ENCODE measurements around the gene COL26A1. TPM values are rescaled to one million over a fixed set of nuclear protein-coding genes. Genes with fewer than 3 reads are reported as not detected.

Gene COL26A1
- total and polyA plus RNA-seq, 2 of the 4 experiments (the other 2 are of a cell fraction), result not detected

GRCh38 chr7:101435461-101436220 is 73.0 kb downstream of the COL26A1 start:
- no peak for ATAC-seq (ENCODE audit: low read depth)

More at GRCh38 chr7:101435461-101436220, 73.0 kb downstream of the COL26A1 start:
- in situ Hi-C loops (cut with MboI; ENCODE audit: low sequenced_read_pairs), result no loop called here
- Histone ChIP-seq H3K56ac (ENCODE audit: extremely low read depth, insufficient read depth, low read length) (no peak overlapping the region), H2AK9ac (replicated peaks; ENCODE audit: low read depth, low read length, poor library complexity) (no peak overlapping the region), H2BK5ac (ENCODE audit: low read depth, low read length, poor library complexity, severe bottlenecking) (no peak overlapping the region), H3K27me3 (ENCODE audit: control insufficient read depth, insufficient read depth, low read length) (peaks cover 44% of the 10 kb centered on the region), H2BK20ac (ENCODE audit: low read depth, low read length) (no peak overlapping the region), H4K8ac (ENCODE audit: low read depth in 2 of 2, low read length in 2 of 2) (no peak overlapping the region), H3K79me1 (ENCODE audit: low read depth in 1 of 2, low read length in 2 of 2) (no peaks in the 10 kb centered on the region), H3K4ac (ENCODE audit: low read depth, low read length) (no peak overlapping the region), H4K91ac (ENCODE audit: insufficient read depth, low read depth, low read length) (no peak overlapping the region), H3K23ac (ENCODE audit: low read depth, low read length) (no peak overlapping the region), H3K27ac (ENCODE audit: insufficient read depth, low read length) (no peak overlapping the region), H3K36me3 (ENCODE audit: control insufficient read depth, insufficient read depth, low read length) (no peaks in the 10 kb centered on the region), H4K20me1 (ENCODE audit: insufficient read depth, low read length) (no peaks in the 10 kb centered on the region; the same call in 1 of the 2 replicates), H3K4me2 (ENCODE audit: low read depth, low read length) (no peak overlapping the region), H3K9me1 (ENCODE audit: insufficient read depth, low read length) (no peaks in the 10 kb centered on the region), H2AFZ (replicated peaks; ENCODE audit: low read length, poor library complexity) (no peak overlapping the region), H3K9ac (ENCODE audit: low read depth, low read length) (no peak overlapping the region), H2BK15ac (ENCODE audit: low read depth, low read length) (no peak overlapping the region), H3K4me1 (ENCODE audit: control insufficient read depth, insufficient read depth, low read length) (no peaks in the 10 kb centered on the region), H3K14ac (replicated peaks; ENCODE audit: low read depth, low read length) (no peak overlapping the region), H4K5ac (ENCODE audit: low read depth, low read length) (no peak overlapping the region), H3K18ac (ENCODE audit: low read depth, low read length) (no peak overlapping the region), H3K4me3 (ENCODE audit: insufficient read depth, low read depth, low read length) (no peak overlapping the region), H2BK120ac (ENCODE audit: low read depth, low read length) (no peak overlapping the region), H3K9me3 (ENCODE audit: control insufficient read depth, insufficient read depth, low read length) (no peaks in the 10 kb centered on the region), H2AK5ac (ENCODE audit: low read depth, low read length) (no peak overlapping the region)
- DNase-seq, result no peak
- ChIA-PET POLR2A (ENCODE audit: unreplicated experiment) (no interaction called here), CTCF (no interaction called here)
- TF ChIP-seq MAZ (IDR thresholded peaks at IDR 0.05; ENCODE audit: borderline replicate concordance, low read depth, low read length) (no peak), USF2 (IDR thresholded peaks at IDR 0.05; ENCODE audit: low read depth, low read length) (no peak), FOS (IDR thresholded peaks at IDR 0.05; ENCODE audit: low read depth, low read length) (no peak), CTCF (conservative IDR thresholded peaks at IDR 0.05; ENCODE audit: low read depth, low read length) (no peak), RCOR1 (IDR thresholded peaks at IDR 0.05; ENCODE audit: insufficient replicate concordance, low read length) (no peak), RAD21 (IDR thresholded peaks at IDR 0.05; ENCODE audit: low read length) (no peak), MXI1 (IDR thresholded peaks at IDR 0.05; ENCODE audit: borderline replicate concordance, low read depth, low read length) (no peak), RFX5 (IDR thresholded peaks at IDR 0.05; ENCODE audit: low read depth, low read length) (no peak), NFE2L2 (IDR thresholded peaks at IDR 0.05; ENCODE audit: low read depth, low read length) (no peak), MAFK (IDR thresholded peaks at IDR 0.05; ENCODE audit: low read depth, low read length) (no peak), POLR2A (IDR thresholded peaks at IDR 0.05; ENCODE audit: low read depth, low read length) (no peak)
- no TSS peak for BruUV-seq (replicated peaks)
- 8% methylated on average over 5 of the region's 22 CpGs; no CpG with 5 or more reads in 1 of the 2 experiments for WGBS, 2 experiments (ENCODE audit: extremely low coverage in 2 of 2, insufficient read length in 1 of 2)
- dilution Hi-C loops (cut with HindIII; ENCODE audit: low sequenced_read_pairs, unreplicated experiment), result no loop called here
- intact Hi-C loops (cut with micrococcal nuclease), result no loop called here
